Measurements from ENCODE around the gene XCR1.
"Not testable (repeated sequence)": the region's sequence is repeated elsewhere in the genome, so short reads cannot be mapped to it uniquely, and the experiment has no call there.

The XCR1 gene

DNA sequence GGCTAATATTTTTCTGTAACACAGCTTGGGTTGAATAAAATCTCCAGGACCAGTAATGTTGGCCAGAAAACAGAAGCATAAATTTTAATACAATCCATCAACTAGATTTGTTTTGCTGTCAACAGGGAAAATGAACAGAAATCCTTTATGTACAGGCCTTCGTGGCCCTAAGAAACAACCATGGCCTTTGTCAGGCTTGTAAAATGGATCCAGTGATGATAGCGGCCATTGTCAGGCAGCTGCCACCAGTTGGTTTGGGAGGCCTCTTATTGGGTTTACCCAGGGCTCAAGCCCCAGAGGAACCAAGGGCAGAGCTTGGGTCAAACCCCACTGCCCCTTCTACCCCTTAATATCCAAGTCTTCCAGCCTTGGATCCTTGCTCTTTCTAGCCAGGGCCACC lies 26.1 kb downstream of the XCR1 start:
- no peak for DNase-seq

DNA sequence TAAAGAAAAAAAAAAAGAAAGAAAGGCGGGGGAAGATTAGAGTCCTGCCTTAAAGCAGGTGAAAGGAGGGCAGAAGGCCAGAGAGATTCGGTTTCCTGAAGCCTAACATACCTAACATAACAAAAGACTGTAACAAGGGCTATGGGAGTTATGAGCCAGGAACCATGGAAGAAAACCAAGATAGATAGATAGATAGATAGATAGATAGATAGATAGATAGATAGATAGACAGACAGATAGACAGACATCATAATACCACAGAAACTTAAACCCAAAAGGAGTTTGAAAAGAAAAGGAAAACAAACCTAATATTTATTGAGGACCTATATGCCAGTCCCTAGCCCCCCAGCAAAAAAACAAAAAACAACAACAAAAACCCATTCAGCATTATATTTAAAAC lies 29.3 kb downstream of the XCR1 start:
- no peak for DNase-seq

DNA sequence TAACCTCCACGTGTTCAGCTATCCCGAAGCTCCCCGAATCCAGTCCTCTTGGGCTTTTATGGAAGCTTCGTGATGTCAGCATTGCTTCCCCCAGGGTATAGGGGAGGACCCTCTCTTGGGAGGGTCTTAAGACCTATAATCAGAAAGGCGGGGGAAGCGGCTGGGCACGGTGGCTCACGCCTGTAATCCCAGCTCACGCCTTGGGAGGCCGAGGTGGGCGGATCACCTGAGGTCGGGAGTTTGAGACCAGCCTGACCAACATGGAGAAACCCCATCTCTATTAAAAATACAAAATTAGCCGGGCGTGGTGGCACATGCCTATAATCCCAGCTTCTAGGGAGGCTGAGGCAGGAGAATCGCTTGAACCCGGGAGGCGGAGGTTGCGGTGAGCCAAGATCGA lies 29.8 kb downstream of the XCR1 start:
- DNase-seq: not testable (repeated sequence)

DNA sequence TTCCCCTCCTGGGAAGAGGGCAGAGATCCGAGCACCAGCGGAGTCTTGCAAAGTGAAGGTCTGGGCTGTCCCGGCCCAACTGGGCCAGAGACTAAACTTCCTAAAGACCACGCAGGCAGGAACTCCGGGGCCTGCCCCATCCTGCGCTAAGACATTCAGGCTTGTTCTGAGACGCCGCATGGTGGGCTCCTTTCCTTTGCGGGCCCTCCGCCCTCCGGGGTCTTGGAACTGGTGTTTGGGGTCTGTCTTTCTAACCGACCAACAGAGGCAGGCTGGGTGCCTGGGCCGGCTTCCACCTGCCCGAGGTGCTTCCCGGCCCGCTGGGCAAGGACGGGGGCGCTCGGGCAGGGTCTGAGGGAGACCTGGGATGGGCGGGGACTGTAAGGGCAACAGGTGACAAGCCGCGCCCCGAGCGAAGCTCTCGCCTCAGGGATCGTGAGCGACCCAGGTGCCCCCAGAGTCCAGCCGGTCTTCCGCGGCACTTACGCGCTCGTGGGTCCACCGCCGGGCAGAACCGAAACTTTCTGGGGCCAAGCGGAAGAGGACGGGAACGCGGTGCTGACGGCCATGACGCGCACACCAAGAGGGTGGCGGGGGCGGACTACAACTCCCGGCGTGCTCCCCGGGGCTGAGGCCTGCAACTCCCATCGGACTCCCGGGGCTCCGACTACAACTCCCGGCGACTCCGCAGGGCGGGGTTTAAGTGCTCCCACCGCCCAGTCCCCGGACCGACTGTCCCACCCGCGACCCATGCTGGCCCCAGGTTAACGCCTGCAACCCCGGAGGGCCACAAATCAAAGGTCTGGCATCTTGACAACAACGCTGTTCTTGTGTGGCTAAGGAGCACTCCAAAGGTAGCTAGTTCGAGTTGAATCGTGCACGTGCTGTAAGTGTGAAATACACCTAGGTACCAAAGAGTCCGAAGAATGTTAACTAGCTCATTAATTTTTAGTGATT lies 31.8 kb downstream of the XCR1 start, which contains the start of gene FYCO1:
Gene FYCO1 (minus strand): TSS at position 589 of the 957 bp plus-strand sequence. CDS start 10,914 bp downstream, outside the sequence.
- peak; percentile 90 for DNase-seq

DNA sequence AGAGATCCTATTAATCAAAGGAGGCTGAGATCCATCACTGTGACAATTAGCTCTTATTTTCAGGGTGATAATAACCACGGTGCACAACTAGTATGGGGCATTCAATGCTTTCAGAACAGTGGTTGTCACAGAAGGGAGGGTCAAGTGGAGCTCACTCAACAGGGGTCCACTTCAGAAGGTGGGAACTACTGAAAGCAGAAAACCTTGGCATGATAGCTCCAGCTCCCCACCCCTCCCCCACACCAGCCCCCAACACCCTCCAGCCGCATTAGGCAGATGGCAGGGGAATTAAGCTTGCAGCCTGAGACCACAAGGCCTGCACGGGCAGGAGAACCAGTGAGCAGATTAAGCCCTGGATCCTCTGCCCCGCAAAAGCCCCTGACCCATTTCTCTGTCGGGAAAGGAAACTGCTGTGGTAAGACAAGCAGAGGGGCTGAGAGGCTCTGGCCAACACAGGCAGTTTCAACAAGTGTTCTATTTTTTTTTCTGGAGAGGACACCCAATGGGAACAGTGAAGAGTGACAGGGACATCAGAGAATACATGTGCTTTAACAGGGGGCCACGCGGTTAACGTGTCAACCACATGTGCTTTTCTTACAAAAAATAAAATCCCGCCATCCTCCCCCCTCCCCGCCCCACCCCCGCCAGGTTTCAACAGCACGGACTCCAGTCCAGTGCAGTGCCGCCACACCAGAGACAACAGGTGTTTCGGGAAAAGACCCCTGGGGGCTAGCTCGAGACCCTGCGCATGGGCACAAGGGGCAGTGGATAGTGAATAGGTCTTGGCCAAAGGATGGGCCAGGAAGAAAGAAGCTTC lies 32.7 kb downstream of the XCR1 start:
- DNase-seq: no peak

DNA sequence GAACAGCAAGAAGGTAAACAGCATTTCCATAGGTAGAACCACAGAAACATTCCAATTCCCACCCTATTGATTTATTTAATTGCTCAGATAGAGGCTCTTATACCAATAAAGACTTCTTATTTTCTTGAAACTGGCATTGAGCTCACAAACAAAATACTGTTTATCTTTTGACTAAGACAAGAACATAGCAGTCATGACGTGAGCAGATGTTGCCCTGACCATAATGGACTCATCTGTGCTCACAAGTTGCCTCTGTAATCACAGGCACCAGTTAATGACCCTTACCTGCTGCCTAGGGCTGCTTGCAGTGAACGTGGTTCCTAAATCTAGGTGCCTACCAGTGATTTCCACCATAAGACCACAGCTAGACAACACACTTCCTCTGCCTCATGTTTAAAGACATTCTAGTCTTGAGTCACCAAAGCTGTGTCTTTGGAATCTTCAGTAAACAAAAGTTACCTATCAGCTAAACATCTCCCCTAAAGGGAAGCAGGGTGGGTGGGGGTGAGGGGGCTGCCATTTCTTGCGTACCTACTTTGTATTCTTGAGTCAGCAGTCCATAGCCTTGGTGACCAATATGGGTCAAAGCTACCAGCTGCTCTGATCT lies 33.8 kb downstream of the XCR1 start:
- DNase-seq: no peak

DNA sequence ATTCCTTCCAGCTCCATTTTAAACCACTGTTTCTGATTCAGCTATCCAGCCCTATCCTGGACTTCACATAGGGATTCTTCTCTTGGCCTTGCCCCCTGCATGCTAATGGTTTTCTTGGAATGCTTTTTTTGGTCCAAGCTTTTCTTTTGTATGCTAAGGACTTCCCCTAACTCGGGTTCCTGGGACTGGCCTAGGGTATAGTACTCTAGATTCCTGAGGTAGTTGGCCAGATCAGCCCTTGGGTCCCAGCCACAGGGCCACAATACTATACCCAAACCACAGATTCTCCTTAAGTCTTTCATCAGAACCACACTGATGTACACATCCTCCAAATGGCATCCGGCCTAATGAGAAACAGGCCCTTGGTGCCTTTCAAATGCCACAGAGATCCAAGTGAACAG lies 34.5 kb downstream of the XCR1 start:
- DNase-seq: peak; percentile 88

DNA sequence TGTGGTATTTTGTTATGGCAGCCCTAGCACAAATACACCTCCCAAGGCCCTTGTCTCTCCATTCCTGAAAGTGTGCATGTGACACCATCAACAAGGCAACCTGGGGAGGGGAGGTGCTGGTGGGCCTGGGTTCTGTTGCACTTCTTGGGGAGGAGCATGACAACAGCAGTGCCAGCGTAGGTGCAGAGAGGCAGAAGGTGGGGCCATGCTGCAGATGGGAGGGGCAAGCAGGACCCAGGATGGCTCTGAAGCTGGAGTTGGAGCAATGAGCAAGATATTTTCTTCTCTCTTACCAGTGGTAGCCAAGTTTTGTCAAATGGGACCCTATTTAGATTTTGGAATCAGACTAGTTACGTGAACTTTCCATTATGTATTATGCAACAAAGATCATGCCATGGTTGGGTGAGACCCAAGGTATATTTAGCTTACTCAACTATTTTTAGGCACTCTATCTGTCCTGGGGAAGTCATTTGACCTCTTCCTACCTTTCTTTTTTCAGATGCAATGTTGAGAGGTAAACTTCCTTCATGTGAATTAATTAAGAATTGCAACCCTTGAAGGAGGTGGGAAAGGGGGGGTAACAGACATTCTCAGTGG lies 35.1 kb downstream of the XCR1 start:
- DNase-seq: no peak

DNA sequence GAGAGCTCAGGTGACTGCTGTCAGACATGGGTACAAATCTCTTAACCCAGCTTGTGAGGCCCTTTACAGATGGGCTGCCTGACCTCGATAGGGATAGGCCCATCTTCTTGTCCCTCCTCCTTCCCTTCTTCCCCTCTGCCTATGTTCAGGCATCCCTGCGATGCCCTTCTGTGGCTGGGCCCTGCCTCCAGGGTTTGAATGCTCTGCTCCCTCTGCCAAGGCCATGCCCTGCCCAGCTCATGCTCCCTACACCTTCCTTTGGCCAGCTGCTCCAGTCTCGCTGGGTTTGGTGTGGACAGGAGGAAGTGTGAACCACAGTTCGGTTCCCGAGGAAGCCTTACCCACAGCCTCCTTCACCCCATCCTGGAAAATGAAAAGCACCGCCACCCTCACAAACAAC lies 35.9 kb downstream of the XCR1 start:
- DNase-seq: no peak

DNA sequence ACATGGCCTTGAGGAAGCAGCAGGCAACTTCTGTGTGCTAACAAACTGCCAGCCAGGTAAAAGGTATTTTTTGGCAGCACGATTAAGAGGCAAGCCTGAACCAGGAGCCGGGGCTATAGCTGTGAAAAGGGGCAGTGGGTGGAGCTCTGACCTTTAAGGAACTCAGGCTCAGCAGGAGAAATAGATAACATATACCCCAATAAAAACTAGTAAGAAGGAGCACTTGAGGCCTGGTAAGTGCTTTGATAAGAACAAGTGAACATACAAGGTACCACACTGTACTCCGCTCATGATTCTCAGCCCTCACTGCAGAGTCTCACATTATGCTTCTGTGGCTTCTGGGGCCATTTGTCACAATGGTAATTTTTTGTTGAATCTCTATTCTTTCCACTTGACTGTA lies 37.1 kb downstream of the XCR1 start:
- DNase-seq: no peak

DNA sequence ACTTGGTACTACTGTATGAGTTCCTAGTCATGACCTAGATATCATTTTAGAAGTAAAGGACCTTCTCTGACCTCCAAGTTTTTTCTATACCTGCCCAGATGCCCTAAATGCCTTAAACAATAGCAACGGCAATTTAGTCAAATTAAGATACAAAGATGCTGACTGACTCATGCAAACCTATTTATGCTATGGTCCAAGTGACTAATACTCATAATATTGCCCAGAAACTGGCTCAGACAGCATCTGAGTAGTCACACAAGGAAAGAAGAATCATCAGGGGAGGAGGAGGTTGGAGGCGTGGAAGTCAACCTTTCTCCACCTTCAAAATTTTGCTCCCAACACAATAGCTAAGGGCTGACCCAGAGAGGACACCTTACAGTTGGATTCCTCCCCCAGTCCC lies 38.5 kb downstream of the XCR1 start:
- peak; percentile 83 for DNase-seq

DNA sequence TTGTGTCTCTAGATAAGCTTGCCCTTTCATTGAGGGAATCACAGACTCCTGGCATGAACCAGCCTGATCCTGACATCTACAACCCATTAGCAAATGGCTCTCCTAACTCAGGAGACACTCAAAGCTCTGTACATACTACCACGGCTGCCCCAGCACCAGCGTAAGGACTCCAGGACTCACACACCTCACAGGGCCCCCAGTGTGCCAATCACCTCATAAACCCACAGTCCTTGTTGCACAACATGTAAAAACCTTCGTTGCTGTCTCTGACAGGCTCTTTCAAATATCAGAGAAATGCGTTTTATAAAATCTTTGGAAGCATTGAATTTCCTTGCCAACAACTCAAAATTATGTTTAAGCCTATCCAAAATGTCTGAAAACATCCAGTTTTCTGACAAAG lies 38.9 kb downstream of the XCR1 start:
- DNase-seq: no peak

DNA sequence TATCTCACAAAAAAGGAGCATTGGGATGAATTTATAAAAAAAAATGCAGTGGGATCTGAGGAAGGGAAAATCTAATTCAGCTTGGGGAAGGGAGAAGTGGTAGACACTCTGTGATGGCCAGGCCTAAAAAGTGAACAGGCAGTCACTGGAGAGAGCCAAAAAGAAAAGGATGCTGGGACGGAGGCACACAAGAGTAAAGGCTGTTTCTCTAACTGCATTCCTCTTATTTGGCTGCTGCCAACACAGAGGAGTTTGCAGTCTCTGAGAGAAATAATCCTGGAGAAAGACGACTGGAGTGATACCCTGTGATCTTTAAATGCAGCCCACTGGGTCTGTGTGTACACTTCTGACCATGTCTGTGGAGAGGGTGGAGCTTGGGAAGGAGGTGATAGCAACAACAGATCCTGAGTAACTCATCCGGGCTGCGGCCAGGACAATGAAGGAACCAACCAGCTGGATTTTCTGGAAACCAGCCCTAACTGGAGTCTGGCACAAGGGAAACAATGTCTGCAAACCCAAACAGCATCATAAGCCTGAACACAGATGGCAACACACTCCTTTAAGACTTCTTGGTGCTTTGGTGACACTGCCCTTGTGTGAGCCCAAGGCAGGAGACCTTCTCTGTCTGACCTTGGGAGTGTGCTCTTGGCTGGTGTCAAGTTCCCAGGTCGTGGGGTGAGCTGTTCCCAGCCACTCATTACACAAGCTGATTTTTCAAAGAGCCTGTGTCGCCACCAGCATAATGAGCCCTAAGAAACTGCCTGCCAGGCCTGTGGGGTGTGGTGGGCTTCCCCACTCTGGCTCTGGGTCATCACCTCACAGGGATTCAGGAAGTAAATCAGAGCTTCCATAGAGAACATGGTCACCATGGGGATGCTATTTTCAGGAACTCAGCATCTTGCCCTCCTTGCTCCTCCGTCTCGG lies 39.7 kb downstream of the XCR1 start:
- peak; percentile 46 for DNase-seq

DNA sequence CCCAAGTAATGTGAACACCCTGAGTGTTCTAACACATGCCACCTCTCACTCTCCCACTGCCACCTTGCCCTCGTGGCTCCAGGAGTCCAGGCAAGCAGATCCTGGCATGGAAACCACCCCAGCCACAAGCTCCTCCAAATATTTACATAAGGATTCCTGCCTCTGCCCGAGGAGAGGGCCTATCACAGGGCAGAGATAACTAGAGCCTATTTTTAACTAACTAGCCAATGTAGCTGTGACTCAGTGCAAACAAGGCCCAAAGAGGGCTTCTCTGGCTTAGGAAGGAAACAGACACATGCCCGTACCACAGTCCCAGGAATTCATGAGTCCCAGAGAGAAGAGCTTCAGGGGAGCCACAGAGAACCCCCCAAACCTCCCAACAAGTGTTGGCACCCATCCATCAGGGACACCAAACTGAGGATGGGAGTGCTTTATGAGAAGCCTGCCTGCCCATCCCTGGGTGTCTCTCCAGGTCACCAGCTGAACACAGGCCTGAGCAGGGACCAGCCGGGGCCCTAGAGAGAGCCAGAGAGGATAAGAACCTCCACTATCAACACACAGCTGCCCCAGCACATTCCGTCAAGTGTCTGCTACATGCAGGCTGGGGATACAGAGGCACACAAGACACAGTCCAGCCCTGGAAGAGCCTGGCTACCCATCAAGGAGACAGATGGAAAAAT lies 40.8 kb downstream of the XCR1 start:
- DNase-seq: peak; percentile 81

DNA sequence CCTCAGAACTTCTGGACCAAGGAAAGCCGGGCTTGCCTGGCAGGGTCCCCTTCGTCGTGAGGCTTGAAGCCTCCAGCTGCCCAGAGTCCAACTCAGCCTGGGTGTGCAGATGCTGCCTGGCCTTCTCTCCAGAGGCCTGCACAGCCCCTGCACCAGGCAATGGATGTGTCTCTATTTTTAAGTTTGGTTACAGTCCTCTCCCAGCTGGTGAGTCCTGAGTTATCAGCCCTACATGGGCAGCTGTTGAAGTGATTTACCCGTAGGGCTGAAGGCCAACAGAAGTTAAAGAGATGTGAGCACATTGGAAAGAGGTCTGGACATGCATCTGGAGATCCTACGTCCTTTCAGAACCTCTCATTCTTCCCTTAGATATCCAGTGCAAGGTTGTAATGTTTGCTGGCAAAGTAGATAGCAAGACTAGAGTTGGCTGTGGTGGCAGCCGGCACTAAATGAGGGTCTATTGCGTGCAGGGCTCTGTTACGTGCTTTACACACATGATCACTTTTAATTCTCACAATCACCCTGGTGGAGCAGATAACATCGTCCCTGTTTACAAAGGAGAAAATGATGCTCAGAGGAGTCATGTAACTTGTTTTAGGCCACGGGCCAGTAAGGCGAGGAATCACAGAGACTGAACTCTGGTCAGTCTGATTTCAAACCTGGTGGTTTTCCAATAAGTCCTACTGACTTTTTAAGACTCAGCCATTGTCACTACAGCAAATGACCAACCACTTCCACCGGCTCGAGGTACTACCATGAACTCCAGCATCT lies 41.6 kb downstream of the XCR1 start:
- DNase-seq: no peak

DNA sequence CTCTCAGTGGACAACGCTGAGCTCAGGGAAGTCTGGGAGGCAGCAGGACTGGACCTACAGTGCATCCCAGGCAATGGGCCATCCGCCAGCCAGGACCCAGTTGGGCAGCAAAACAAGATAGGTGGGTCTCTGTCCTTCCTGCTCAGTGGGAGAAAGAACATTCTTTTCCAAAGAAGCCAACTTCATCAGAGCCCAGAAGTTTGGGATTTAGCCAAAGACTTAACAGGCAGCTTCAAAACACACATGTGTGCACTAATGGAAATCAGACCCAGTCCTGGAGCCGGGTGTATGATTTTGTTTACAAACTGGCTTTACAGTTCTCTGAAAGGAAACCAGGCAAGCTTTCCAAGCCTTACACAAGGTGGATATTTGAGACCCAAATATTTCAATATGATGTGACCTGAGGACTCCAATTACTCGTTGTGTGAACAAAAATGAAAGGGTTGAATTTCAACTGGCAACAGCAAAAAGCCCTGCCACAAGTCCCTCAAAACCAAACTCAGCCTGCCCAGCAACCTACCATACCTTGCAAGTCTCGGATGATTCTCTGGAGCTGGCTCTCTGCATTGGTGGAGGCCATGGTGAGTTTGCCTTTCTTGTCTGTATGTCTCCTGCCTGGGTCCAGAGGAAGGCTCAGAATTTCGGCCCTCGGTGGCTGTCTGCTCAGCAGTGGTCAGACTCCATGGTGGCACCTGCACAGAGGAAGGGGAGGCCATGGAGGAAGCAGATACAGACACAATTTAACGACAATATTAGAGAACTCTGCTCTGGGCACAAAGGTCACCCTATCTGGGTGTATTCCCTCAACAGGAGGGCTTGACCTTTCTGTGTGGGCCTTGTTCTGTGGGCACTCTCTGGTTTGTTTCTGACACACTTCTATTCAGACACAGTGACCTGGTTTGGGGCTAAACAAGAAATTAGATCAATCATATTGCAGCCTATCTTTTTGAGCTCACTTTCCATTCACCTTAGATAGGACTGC lies 42.7 kb downstream of the XCR1 start:
- no peak for DNase-seq

DNA sequence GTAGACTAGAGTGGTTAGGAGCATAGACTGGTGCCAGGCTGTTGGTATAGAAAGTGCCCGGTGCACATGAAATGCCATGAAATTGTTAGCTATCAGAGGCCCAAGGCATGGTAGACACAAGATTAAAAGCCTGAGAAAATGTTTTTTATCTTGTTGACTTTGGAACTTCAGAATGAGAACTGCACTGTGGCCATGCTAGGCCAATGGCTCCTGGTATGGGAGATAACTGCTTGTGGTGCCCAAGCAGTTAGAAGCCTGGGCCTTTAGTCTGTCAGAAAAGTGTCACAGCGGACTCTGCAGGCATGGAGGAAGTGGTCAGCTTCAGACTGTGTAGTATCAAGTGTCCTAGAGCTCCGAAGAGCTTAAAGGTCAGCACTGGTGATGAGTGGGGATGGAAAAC lies 43.5 kb downstream of the XCR1 start:
- no peak for DNase-seq

DNA sequence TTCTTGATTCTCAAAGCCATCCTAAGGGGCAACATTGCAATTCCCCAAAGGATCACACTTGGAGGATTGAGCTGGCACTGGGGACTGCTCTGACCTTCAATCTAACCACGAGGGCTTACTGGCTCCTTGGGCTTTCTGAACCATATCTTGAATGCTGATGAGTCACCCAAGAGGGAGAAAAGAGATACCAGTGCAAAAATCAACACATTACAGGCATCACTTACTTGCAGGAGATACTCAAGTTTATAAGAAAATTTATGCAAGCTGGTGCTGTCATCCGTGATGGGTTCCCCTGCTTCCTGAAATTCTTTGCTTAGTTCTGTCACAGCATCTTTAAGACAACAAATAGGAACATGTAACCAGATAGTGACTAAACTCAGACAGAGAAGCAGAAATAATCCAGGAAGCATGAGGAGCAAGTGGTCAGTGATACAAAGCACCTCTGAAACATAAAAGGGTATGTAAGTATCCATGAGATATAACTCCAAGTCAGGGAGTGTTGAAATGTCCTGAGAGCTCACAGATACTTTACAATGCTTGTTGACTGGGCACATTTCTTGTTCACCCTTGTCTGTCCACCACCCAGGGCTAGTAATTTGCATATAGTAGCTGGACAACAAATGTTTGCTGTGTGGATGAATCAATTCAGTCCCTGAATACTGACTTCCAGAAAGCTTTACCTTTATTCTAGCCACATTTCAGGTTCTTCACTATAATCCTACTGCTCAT lies 45.8 kb downstream of the XCR1 start:
- DNase-seq: peak; percentile 59

Measured in EL (cell line).